Measurements from ENCODE around the gene GPR89A.

Gene GPR89A

DNA sequence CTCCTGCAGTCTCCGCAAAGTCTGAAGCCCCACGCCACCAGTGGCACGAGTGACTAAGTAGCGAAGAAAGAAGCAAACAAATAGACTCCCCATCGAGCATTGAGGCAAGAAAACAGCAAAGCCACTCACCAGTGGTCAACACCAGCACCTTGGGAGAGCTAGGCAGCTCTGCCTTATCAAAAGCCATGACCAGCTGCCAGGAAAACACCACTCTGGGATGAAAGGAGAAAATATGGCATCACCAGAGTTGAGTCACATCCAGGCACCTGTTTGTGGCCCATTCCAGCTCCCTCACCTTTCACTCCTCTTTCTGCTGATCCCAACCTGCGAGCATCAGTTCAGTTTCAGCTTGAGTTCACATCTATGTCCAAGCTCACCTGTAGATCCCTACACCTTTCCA is 82.1 kb downstream of the GPR89A start:
- Histone ChIP-seq H3K9ac (ENCODE audit: insufficient read length) (no peak overlapping the region), H3K9me3 (ENCODE audit: low read depth, low read length) (no peaks in the 10 kb centered on the region), H3K4me3 (no peak overlapping the region), H3K27ac (no peak overlapping the region), H3K36me3 (ENCODE audit: insufficient read depth, low read length) (no peaks in the 10 kb centered on the region)
- no peak for TF ChIP-seq FOXP2 (optimal IDR thresholded peaks at IDR 0.05; ENCODE audit: control extremely low read depth, extremely low read length, insufficient read depth)
- no peak for TF ChIP-seq EZH2 (IDR thresholded peaks at IDR 0.05)
- TF ChIP-seq POLR2AphosphoS5 (IDR thresholded peaks at IDR 0.05; ENCODE audit: borderline replicate concordance, low read depth, low read length): no peak
- no peak for DNase-seq (ENCODE audit: low read depth, low spot score)

GRCh38 chr1:145690587-145691558 is 83.1 kb downstream of the GPR89A start:
- DNase-seq (ENCODE audit: low read depth, low spot score): no peak
- no peak overlapping the region for H3K27ac ChIP-seq
- no peak overlapping the region for H3K4me3 ChIP-seq
- TF ChIP-seq FOXP2 (optimal IDR thresholded peaks at IDR 0.05; ENCODE audit: control extremely low read depth, extremely low read length, insufficient read depth) (no peak), POLR2AphosphoS5 (IDR thresholded peaks at IDR 0.05; ENCODE audit: borderline replicate concordance, low read depth, low read length) (no peak), EZH2 (IDR thresholded peaks at IDR 0.05) (no peak)
- H3K9me3 ChIP-seq (ENCODE audit: low read depth, low read length): no peaks in the 10 kb centered on the region
- H3K9ac ChIP-seq (ENCODE audit: insufficient read length): no peak overlapping the region
- H3K36me3 ChIP-seq (ENCODE audit: insufficient read depth, low read length): no peaks in the 10 kb centered on the region

- H3K9ac ChIP-seq (ENCODE audit: insufficient read length): no peak overlapping the region
- no peaks in the 10 kb centered on the region for H3K9me3 ChIP-seq (ENCODE audit: low read depth, low read length)
- H3K27ac ChIP-seq: no peak overlapping the region
- H3K4me3 ChIP-seq: no peak overlapping the region
- TF ChIP-seq FOXP2 (optimal IDR thresholded peaks at IDR 0.05; ENCODE audit: control extremely low read depth, extremely low read length, insufficient read depth): no peak
- TF ChIP-seq EZH2 (IDR thresholded peaks at IDR 0.05): no peak
- H3K36me3 ChIP-seq (ENCODE audit: insufficient read depth, low read length): no peaks in the 10 kb centered on the region
- no peak for DNase-seq (ENCODE audit: low read depth, low spot score)
Observed at GRCh38 chr1:145692785-145693443, 85.1 kb downstream of the GPR89A start.

DNA sequence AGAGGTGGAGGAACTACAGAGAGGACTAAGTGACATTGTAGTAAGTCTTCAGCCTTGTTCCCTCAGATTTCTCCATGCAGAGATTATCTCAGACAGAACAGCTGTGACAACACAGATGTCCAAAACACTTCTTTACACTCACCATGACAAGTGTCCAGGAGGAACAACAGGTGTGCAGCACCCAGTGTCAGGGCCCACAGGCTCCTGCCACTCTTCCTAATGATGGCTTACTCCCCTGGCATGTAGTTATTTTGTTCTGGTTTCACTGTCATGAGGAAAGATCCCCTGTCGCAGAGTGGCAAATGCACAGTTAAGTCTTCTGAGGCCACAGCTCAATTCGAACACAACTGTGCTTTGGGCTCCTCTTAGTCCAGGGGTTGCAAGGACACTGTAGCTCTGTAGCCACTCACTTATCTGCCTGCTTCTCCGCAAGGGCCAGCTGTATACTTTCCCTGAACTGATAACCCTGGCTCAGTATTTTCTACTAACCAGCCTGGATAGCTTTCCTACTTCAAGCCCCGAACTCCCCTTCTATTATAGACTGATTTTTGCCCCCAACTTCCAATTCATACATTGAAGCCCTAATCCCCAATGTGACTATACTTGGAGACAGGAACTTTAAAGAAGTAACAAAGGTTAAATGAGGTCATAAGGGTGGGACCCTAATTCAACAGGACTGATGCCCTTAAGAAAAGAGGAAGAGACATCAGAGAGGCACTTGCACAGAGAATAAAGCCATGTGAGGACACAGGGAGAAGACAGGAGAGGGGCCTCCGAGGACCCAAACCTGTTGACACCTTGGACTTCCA is 88.2 kb downstream of the GPR89A start:
- Histone ChIP-seq H3K27ac (no peak overlapping the region), H3K9ac (ENCODE audit: insufficient read length) (no peak overlapping the region), H3K4me3 (no peak overlapping the region), H3K36me3 (ENCODE audit: insufficient read depth, low read length) (no peaks in the 10 kb centered on the region), H3K9me3 (ENCODE audit: low read depth, low read length) (no peaks in the 10 kb centered on the region)
- no peak for DNase-seq (ENCODE audit: low read depth, low spot score)
- TF ChIP-seq FOXP2 (optimal IDR thresholded peaks at IDR 0.05; ENCODE audit: control extremely low read depth, extremely low read length, insufficient read depth): no peak
- TF ChIP-seq EZH2 (IDR thresholded peaks at IDR 0.05): no peak
- TF ChIP-seq POLR2AphosphoS5 (IDR thresholded peaks at IDR 0.05; ENCODE audit: borderline replicate concordance, low read depth, low read length): no peak

GRCh38 chr1:145696630-145696960 is 88.8 kb downstream of the GPR89A start:
- Histone ChIP-seq H3K9ac (ENCODE audit: insufficient read length) (no peak overlapping the region), H3K9me3 (ENCODE audit: low read depth, low read length) (no peaks in the 10 kb centered on the region), H3K27ac (no peak overlapping the region), H3K4me3 (no peak overlapping the region), H3K36me3 (ENCODE audit: insufficient read depth, low read length) (no peaks in the 10 kb centered on the region)
- DNase-seq (ENCODE audit: low read depth, low spot score): no peak
- TF ChIP-seq EZH2 (IDR thresholded peaks at IDR 0.05): no peak
- TF ChIP-seq POLR2AphosphoS5 (IDR thresholded peaks at IDR 0.05; ENCODE audit: borderline replicate concordance, low read depth, low read length): no peak
- TF ChIP-seq FOXP2 (optimal IDR thresholded peaks at IDR 0.05; ENCODE audit: control extremely low read depth, extremely low read length, insufficient read depth): no peak

DNA sequence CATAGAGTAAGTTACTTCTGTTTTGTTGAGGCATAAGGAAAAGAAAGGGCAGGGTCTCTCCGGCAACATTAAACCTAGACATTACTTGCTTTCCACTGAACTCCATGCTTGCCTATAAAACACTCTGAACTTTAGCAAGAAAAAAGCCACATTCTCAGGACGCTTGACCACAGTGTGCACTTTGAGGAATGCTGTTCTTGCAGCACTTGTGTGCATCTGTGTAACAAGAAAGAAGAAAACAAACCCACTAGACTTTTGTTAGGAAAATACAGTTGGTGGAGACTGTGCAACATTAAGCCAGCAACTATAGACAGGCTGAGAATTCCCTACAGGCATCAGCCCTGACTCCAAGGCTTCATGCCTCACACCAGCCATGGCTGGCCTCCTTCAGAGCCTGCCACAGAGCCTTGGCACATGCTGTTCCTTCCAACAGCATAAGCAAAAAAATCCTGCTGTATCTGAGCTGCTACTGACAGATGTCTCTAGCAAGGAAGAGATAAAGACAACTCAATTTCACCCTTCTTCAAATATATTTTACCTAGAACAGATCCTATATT is 93.6 kb downstream of the GPR89A start:
- Histone ChIP-seq H3K36me3 (ENCODE audit: insufficient read depth, low read length) (no peaks in the 10 kb centered on the region), H3K9ac (ENCODE audit: insufficient read length) (no peak overlapping the region), H3K9me3 (ENCODE audit: low read depth, low read length) (no peaks in the 10 kb centered on the region), H3K4me3 (no peak overlapping the region), H3K27ac (no peak overlapping the region)
- no peak for TF ChIP-seq FOXP2 (optimal IDR thresholded peaks at IDR 0.05; ENCODE audit: control extremely low read depth, extremely low read length, insufficient read depth)
- no peak for TF ChIP-seq EZH2 (IDR thresholded peaks at IDR 0.05)
- no peak for TF ChIP-seq POLR2AphosphoS5 (IDR thresholded peaks at IDR 0.05; ENCODE audit: borderline replicate concordance, low read depth, low read length)
- no peak for DNase-seq (ENCODE audit: low read depth, low spot score)

DNA sequence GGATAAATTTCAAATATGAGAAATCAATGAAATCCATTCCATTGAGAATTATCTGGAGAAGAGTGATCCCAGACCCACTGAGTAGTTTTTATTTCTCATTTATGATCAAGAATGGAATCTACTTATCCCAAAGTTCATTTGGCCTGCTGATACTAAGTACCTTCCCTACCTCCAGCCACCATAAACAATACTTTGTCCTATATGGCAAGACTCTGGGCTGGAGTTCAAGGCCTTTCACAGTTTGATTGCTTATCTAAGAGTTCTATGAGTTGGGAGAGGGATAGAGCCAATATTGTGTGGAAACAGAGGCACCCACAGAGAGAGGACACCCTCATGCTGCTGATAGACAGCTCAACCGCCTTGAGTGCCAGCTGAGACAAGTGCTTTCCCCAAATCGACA is 94.3 kb downstream of the GPR89A start:
- H3K4me3 ChIP-seq: no peak overlapping the region
- no peak overlapping the region for H3K9ac ChIP-seq (ENCODE audit: insufficient read length)
- no peak for TF ChIP-seq POLR2AphosphoS5 (IDR thresholded peaks at IDR 0.05; ENCODE audit: borderline replicate concordance, low read depth, low read length)
- no peak for TF ChIP-seq FOXP2 (optimal IDR thresholded peaks at IDR 0.05; ENCODE audit: control extremely low read depth, extremely low read length, insufficient read depth)
- TF ChIP-seq EZH2 (IDR thresholded peaks at IDR 0.05): no peak
- DNase-seq (ENCODE audit: low read depth, low spot score): no peak
- no peak overlapping the region for H3K27ac ChIP-seq
- H3K9me3 ChIP-seq (ENCODE audit: low read depth, low read length): no peaks in the 10 kb centered on the region
- H3K36me3 ChIP-seq (ENCODE audit: insufficient read depth, low read length): no peaks in the 10 kb centered on the region

DNA sequence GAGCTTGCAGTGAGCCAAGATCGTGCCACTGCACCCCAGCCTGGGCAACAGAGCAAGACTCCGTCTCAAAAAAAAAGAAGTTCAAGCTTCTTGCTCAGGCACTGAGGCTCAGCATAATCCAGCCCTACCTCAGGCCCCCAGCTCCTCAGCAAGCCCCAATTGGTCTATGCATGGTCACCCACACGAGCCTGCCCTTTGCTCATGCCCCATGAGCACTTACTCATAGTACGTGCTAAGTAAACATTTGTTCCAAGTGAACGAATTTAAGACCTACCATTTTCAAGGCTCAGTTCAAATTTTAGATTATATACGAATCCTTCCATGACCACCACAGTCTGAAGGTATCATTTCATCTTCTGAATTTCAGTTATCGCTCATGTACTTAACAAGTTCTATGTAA is 95.0 kb downstream of the GPR89A start:
- no peaks in the 10 kb centered on the region for H3K36me3 ChIP-seq (ENCODE audit: insufficient read depth, low read length)
- H3K9me3 ChIP-seq (ENCODE audit: low read depth, low read length): no peaks in the 10 kb centered on the region
- no peak overlapping the region for H3K4me3 ChIP-seq
- TF ChIP-seq POLR2AphosphoS5 (IDR thresholded peaks at IDR 0.05; ENCODE audit: borderline replicate concordance, low read depth, low read length) (no peak), EZH2 (IDR thresholded peaks at IDR 0.05) (no peak), FOXP2 (optimal IDR thresholded peaks at IDR 0.05; ENCODE audit: control extremely low read depth, extremely low read length, insufficient read depth) (no peak)
- no peak overlapping the region for H3K9ac ChIP-seq (ENCODE audit: insufficient read length)
- H3K27ac ChIP-seq: no peak overlapping the region
- no peak for DNase-seq (ENCODE audit: low read depth, low spot score)

All from SK-N-MC (cell line).